ENCODE measurements around the gene TUBGCP6.

- TF ChIP-seq CTCF (conservative IDR thresholded peaks at IDR 0.05; ENCODE audit: low read depth in 2 of 2): no peak
- TF ChIP-seq JUNB (IDR thresholded peaks at IDR 0.05; ENCODE audit: unreplicated experiment): no peak
- TF ChIP-seq POLR2AphosphoS5 (IDR thresholded peaks at IDR 0.05; ENCODE audit: low read depth): no peak
- no peak for TF ChIP-seq EZH2phosphoT487 (IDR thresholded peaks at IDR 0.05; ENCODE audit: unreplicated experiment)
- no peak for TF ChIP-seq EZH2 (IDR thresholded peaks at IDR 0.05; ENCODE audit: low read depth, unreplicated experiment)
- no peak for TF ChIP-seq CREB1 (CRISPR knock-in tag; IDR thresholded peaks at IDR 0.05; ENCODE audit: low read depth)
Measured at GRCh38 chr22:50204571-50204970, 40.3 kb downstream of the TUBGCP6 start.
